Right kidney (tissue), 1 donor: ENCODE measurements around the gene RUSF1.
A peak's percentile ranks its signal among the peaks of the same experiment; 100 is the strongest.
"Not testable (repeated sequence)": the region's sequence is repeated elsewhere in the genome, so short reads cannot be mapped to it uniquely, and the experiment has no call there.

Source experiments
- DNase-seq: peaks from one replicate; pipeline ENCODE4 v3.0.0-alpha.2; 2016

Gene RUSF1

GRCh38 chr16:31519759-31520431 is 11.7 kb upstream of the RUSF1 start:
- DNase-seq = no peak

- DNase-seq = no peak
These were observed 9.7 kb upstream of the RUSF1 start for GRCh38 chr16:31517800-31518402.

GRCh38 chr16:31513884-31514283 is 5.7 kb upstream of the RUSF1 start:
- DNase-seq = no peak

GRCh38 chr16:31513126-31513525 is 4.9 kb upstream of the RUSF1 start:
- no peak for DNase-seq

GRCh38 chr16:31508706-31509195 is 560 bp upstream of the RUSF1 start:
- no peak for DNase-seq

- DNase-seq = no peak
These were observed 618 bp downstream of the RUSF1 start for GRCh38 chr16:31507617-31507928.

- DNase-seq = no peak
These were observed 2.7 kb downstream of the RUSF1 start for GRCh38 chr16:31505483-31505882.

GRCh38 chr16:31504159-31504558 is 4.0 kb downstream of the RUSF1 start:
- no peak for DNase-seq

GRCh38 chr16:31503555-31503954 is 4.6 kb downstream of the RUSF1 start:
- not testable (repeated sequence) for DNase-seq

GRCh38 chr16:31502981-31503380 is 5.2 kb downstream of the RUSF1 start:
- no peak for DNase-seq

- DNase-seq = no peak
These were observed 6.2 kb downstream of the RUSF1 start for GRCh38 chr16:31501966-31502348.

- DNase-seq = no peak
These were observed 6.8 kb downstream of the RUSF1 start for GRCh38 chr16:31501226-31501965.

- DNase-seq = no peak
These were observed 8.3 kb downstream of the RUSF1 start for GRCh38 chr16:31499928-31500327.

- DNase-seq = no peak
These were observed 9.7 kb downstream of the RUSF1 start for GRCh38 chr16:31498493-31498892.

- DNase-seq = no peak
These were observed 11.5 kb downstream of the RUSF1 start for GRCh38 chr16:31496670-31497069.

GRCh38 chr16:31493506-31494125 is 14.6 kb downstream of the RUSF1 start:
- no peak for DNase-seq

GRCh38 chr16:31491778-31492418 is 16.3 kb downstream of the RUSF1 start:
- DNase-seq = no peak

GRCh38 chr16:31489616-31490584 is 18.3 kb downstream of the RUSF1 start:
- DNase-seq = no peak

- no peak for DNase-seq
These were observed 19.0 kb downstream of the RUSF1 start for GRCh38 chr16:31489298-31489564.

GRCh38 chr16:31488468-31489297 is 19.5 kb downstream of the RUSF1 start:
- peak; percentile 73 for DNase-seq
